ENCODE measurements around the gene THRAP3.

The THRAP3 gene

DNA sequence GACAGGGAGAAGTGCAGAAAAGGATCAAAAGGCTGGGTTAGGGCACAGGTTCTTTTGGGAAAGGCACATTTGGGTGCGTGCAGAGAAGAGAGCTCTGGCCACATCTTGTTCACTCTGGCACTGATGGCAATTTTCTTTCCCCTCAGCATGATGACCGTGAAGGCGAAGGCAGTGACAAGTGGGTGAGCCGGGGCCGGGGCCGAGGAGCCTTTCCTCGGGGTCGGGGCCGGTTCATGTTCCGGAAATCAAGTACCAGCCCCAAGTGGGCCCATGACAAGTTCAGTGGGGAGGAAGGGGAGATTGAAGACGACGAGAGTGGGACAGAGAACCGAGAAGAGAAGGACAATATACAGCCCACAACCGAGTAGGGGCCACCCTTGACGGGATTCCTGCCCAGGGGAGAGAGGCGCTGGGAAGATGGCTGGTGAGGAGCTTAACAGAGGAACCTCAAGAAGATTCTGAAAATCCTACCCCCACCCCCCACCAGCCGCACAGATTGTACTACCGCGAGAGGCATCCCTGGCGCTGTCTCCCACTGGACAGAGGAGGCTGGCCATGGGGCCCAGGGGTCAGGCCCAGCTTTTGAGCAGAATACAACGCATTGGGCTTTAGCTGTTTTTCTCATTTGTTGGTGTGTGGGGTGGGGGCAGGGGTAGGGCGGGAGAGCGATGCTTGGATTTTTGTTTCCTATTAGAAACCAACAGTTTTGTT is 79.6 kb downstream of the THRAP3 start:
- DNase-seq, result no peak

DNA sequence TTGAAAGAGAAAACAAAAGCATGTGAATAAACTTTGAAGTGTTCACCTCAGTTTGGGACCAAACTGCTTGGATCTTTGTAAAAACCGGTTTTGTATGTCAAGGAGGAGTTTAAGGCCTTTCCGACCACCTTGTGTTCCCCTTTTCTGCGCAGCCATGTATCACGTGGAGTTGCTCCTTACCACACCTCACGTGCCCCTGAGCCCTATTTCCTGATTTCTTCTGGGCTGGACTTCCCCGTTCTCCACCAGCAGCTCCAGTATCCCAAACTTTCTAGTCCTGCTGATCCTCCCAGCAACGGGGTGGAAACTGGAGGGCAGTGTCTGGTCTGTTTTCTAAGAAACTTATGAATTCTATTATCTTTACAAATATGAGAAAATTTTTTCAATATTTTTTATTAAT is 80.3 kb downstream of the THRAP3 start:
- no peak for DNase-seq

DNA sequence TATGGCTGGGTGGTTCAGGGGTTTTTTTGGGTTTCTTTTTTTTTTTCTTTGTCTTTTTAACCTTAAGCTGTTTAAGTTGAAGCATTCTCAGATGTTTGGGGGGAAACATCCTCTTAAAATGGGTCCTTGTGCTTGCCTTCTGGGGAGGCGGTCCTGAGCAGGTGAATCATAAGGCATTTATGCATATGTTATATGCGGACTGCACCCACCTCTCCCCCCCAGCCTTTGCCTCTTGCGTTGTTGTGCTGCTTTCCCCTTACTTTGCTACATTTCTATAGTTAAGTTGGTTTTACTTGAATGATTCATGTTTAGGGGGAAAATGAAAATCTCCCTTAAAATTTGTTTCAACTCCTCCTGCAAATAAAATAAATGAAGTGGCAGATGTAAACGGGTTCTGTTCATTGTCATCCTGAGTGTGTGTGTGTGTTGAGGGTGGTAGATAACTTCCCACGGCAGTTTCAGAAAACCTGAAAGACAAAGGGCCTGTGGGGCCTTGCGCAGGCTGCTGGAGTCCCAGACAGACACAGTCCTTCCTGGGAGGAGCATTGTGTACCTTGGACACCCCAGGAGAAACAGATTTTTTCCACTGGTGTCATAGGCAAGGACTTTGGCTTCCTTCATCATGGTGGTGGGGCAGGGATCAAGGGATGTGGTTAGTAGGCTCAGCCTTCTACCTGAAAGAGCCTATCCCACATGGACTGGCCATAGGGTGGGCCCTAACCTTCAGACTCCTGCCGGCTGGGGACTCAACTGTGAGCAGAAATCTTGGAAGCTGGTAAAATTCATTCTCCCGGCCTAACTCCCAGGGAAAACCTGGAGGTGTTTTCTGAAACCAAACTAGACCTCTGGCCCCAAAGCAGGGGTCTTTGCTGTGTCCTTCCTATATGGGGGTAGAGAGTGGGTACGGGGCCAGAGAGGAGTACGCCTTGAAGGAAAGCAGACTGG is 81.0 kb downstream of the THRAP3 start:
- no peak for DNase-seq

DNA sequence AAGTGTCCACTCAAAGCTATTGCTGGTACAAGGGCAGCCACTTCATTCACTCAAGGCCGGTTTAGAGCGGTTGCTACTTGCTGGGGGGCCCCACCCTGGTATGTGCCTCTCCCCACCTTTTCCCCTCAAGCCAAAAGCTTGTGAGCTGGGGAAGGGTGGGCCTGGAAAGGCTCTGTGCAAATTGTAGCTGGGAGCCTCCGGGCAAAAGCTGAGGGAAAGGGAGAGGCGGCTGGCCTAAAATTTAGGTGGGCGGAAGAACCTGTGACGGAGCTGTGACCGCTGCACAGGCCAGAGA is 81.6 kb downstream of the THRAP3 start:
- no peak for DNase-seq

DNA sequence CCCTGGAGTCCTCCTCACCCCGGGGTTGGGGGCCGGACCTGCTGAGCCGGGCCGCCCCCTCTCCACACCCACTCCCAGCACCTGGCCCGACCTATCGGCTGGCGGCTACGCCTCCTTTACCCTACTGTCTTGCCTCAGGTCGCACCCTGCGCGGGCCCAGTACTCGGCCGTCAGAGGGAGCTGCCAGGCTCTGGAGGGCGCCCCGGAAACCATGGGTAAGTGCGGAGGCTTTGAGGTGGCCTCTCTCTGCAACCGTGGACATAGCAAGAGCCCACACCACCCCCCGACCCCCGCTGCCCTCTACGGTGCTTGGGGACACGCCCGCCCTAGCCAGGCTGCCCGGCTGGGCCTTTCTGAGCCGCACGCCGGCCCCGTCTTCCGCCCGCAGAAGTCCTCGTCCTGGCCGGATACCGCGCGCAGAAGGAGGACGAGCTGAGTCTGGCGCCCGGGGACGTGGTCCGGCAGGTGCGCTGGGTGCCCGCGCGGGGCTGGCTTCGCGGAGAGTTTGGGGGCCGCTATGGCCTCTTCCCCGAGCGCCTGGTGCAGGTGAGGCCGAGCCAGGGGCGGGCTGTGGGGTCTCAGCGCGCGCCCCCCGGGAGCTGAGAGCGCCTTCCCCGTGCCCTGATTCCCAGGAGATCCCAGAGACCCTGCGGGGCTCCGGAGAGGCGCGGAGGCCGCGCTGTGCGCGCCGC is 82.1 kb downstream of the THRAP3 start, which contains the start of gene SH3D21:
Gene SH3D21 (plus strand): TSS at position 159 of the 692 bp plus-strand sequence. CDS start 53 bp downstream, at position 212.
- DNase-seq, result no peak

DNA sequence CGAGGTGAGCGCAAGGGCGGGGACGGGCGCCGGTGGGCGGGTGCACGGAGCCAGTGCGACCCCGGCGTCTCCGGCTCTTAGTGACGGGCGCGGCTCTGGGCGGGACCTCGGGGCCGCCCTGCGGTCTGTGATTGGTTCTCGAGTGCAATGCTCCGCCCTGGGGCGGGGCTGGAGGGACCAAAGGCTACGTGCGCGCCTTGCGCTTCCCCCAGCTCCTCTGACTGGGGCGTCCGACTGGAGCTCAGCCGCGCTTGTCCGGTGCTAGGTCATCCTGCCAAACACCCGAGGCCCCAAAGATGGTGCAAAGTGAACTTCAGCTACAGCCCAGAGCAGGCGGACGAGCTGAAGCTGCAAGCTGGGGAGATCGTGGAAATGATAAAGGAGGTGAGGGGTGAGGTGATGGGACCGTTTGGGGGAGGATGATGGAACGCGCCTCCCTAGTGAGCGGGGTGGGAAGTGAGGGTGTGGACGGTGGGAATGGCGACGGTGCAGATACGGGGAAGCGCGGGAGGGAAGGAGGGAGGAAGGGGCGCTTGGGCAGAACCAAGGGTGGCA is 82.7 kb downstream of the THRAP3 start:
- DNase-seq, result peak; percentile 87 to 97

DNA sequence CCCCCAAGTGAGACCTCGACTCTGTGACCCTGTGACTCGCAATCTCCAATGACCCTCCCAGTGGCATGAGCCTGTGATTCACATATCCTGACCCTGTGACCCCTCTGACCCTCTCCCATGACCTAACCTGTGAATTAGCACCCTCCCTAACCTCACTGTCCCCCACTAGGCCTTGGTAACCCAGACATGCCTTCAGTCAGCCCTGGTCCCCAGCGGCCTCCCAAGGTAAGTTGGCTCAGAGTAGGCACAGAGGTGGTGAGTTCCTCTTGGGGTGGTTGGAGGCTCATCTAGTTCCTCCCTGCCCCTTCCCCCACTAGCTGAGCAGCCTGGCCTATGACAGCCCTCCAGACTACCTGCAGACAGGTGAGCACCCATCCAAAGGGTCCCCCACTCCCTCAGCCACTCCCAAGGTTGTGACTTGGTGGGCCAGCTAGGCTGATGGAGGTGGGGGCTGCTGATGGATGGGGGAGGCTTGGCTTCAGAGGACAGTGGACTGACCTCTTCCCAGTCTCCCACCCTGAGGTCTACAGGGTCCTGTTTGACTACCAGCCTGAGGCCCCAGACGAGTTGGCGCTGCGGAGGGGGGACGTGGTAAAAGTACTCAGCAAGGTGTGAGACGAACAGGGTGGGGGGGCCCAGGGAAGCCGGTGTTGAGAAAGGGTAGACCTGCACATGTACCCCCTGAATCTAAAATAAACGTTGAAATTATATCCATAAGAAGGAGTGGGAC is 83.5 kb downstream of the THRAP3 start:
- no peak for DNase-seq

DNA sequence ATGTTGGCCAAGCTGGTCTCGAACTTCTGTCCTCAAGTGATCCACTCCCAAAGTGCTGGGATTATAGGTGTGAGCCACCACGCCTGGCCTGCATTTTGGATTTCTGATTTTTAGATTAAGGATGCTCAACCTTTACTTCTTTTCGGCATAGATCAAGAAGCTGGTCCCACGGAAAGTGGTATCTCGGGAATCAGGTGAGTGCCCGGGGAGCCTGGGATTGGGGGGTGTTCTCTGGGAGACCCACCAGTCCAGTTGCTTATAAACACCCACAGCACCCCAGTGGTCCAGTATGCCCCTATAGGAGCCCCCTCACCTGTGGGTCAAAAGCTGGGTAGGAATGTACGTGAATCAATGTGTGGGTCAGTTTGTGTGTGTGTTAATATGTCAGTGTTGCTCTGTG is 85.2 kb downstream of the THRAP3 start:
- no peak for DNase-seq

DNA sequence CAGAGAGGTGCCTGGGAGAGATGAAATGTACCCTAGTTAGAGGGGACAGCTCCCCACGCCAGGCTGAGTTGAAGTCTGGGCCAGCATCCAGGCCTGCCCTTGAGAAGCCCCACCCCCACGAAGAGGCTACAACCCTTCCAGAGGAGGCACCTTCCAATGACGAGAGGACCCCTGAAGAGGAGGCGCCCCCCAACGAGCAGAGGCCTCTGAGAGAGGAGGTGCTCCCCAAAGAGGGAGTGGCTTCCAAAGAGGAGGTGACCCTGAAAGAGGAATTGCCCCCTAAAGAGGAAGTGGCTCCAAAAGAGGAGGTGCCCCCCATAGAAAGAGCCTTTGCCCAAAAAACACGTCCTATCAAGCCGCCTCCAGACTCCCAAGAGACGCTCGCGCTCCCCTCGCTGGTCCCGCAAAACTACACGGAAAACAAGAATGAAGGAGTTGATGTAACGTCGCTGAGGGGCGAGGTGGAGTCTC is 96.1 kb downstream of the THRAP3 start:
- DNase-seq, result no peak

DNA sequence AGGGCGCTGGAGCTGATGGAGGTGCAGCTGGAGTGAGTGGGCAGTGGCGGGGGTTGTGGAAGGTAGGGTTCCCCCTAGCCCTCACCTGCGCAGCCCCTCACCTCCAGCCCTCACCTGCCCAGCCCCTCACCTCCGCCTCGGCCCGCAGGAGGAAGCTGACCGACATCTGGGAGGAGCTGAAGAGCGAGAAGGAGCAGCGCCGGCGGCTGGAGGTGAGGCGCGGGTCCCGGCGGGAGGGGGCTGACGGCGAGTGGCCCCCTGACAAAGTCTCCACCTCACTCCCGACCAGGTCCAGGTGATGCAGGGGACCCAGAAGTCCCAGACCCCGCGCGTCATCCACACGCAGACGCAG is 96.5 kb downstream of the THRAP3 start:
- DNase-seq, result no peak

DNA sequence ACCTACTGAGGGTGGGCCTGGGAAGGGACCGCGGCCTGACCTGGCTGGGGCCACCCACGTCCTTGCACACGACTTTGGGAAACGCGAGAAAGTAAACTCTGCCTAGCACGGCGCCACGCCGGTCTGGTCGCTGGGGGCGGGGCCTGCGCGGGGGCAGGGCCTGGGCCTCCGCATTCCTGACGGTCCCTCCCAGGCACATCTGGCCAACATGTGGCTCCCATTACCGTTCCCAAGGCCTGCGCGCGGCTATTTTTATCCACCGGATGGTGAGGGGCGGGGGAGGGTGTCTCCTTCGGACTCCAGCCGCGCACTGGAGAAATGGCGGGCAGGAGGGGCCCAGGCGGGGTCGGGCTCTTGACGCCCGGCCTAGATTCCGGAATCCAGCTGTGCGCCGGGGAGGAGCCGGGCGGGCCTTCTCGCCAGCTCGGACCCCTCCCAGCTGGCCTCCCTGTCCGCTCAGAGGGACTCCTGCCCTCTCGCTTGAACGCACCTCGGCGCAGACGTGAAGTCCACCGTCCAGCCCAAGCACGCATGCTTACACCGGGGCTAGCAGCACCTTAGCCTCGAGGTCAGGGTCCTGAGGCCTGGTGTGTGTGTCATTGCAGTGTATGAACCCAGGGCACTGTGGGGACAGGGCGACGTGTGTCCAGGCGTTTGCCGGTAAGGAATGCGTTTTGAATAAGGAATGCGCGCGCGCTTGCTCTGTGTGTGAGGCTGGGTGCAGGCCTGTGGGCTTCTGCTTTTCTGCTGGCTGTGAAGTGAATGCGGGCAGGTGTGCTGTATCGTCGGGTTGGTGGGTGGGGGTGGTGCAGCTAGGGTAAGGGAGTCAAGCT is 97.1 kb downstream of the THRAP3 start:
- DNase-seq, result no peak

DNA sequence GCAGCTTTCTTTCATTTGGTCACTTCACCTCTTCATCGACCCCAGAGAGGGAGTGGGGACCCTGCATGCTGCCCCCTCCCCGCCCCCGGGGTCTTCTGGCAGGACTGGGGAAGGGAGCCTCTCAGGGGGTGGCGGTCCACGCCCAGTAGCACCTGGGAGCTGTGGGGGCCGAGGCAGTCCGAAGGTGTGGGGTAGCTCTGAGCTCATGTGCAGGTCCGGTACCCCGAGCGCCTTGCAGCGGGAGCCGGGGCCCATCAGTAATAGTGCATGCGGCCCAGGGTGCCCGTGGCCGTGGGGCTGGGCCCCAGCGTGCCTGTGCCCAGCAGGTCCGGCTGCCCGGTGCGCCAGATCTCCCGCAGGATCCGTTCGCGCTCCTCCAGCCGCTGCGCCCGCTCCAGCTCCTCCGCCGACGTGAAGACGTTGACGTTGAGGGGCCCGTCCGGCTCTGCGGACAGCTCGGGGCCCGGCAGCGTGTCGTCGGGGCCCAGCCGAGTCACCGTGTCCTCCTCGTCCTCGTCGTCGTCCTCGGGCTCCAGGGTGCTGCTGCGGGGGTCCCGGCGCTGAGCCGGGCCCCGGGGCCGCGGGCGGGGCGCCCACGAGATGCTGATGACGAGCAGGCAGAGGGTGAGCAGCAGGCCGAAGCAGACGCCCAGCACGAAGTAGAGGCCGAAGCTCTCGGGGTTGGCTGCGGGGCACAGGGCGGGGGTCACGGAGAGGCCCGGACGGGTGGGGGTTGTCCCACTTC is 98.0 kb downstream of the THRAP3 start:
- DNase-seq, result no peak

DNA sequence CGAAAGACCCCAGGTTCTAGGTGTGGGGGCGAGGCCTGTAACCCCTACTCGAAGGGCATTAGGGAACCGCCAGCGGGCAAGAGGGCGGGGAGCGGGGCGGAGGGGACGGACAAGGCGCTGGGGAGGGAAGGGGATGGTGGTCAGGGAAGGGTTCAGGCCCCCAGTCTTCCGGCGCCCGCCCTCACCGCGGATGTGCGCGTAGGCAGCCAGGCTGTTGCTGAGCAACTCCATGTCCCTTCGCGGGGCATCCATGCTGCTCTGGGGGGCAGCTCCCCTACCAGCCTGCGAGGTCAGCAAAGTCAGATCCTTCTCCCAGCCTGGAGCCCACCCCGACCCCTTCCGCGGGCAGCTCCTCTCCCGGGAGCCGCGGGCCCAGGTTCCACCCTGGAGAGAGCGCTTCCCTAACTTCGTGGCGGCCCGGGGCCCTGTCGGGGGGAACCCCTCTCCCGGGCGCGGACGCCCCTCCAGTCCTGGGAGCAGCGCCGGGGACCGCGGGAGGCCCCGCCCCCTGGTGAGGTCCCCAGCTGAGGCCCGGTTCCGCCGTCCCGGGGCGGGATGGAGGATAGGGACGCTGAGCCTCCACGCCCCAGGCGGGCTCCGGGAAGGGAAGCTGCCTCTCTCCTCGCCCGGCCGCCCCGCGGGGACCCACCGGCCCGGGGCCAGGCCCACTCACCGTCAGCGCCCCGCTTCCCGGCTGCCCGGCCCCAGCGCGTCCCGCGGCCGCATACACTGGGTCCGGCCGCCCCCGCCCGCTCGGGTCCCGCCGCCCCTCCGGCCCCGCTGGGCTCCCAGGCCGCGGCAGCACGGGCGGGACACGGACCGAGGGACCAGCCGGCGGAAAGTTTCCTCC is 98.8 kb downstream of the THRAP3 start:
- DNase-seq, result no peak

DNA sequence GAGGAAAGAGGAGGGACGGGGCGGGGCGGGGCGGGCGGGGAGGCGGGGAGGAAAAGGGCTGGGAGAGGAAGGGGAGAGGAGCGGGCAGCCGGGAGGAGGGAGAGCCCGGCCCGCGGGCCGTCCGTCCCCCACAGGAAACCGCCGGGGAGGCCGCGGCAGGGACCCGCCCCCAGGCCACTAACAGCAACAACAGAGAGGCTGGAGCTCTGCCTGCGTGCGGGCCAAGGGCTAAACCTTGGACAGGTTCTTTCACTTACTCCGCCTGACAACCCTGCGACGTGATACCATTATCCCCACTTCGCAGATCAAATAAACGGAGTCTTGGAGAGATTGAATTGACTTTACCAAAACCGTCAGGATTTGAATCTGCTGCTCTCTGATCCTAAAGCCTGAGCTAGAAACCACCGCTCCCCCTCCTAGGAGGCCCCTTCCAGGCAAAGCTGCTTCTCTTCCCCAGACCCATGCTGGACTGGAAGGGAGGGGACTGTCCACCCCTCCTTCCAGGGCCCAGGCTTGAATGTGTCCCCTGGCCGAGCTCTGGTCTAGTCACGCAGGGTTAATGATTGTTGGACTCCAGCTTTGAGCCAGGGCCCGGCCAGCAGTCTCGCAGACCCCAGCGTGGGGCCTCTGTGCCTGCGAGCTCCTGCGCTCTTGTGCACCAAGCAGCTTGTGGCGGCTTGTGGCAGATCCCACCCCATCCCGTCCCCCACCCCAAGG is 99.6 kb downstream of the THRAP3 start, which contains the start of gene EVA1B:
Gene EVA1B (minus strand): TSS at position 10 of the 717 bp plus-strand sequence. CDS start 608 bp downstream, outside the sequence.
- no peak for DNase-seq

DNA sequence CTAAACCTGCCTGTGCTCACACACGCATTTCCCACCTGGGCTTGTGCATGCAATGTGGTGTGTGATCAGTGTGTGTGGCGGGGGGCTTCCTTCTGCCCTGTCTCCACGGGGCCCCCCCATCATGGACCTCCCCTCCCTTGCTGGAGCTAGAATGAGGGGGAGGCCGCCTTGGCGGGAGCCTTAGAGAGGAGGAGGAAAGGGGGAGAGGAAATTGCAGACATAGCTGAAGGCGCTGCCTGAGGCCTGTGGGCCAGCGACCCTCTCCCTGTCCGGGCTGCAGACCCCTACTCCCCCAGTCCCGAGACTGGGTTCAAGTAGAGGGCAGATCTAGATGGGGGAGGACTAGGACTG is 100.1 kb downstream of the THRAP3 start:
- no peak for DNase-seq

DNA sequence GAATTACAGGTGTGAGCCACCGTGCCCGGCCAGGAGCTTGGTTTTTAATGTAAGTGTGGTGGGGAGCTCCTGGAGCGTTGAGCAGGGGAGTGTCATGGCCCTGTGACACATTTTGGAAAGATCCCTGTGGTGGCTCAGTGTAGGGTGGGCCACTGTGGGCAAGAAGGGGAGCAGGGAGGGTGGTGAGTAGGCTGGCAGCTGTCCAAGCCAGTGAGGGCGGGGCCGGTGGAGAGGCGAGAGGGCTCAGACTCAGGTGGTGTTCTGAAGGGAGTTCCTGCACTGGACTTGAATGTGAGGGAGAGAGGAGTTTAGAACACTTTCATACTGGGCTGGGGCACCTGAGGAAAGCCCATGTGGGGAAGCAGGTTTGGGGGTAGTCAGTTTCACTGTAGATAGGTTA is 102.3 kb downstream of the THRAP3 start:
- DNase-seq, result no peak

DNA sequence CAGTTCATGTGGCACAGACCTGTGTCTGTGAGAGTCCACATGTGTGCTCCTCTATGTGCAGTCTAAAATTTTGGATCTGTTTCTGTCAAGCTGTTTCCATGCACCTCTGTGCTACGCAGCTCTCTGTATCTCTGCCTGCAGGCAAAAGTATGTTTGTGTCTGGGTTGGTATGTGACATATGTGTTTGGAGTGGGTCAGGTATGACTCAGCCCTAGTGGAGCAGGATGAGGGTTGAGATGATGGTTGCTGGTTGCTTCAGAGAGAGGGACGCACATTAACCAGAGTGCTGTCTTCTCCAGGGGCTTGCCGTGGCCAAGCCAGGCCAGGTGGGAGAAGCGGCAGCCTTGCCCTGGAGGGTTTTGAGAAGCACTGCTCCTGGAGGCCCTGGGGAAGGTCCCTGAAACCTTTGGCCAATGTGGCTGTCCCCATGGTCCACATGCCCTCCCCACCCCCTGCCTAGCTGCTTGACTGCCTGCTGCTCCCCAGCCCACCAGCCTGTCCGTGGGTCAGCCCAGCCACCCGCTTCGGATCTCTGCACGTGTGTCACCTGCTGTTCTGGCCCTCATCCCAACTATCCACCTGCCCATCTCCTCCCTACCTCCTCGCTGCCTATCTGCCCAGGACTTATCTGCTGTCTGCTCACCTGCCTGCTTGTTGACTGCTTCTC is 103.3 kb downstream of the THRAP3 start:
- no peak for DNase-seq

DNA sequence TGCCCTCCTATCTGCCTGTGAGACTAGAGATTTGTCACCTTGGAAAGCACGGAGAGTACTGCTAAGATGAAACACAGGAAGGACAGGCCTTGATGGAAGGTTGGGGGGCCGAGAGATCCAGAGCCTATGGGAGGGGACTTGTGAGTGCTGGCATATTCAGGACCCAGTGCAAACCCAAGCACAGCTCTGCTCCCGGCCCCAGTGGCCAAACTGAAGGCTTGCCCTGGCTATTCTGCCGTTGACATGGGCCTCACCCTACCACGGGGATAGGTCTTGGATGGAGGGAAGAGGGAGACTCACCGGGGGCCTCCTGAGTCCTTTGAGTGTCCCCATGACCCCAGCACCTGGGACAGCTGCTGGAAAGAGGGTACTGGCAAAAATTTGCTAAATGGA is 103.8 kb downstream of the THRAP3 start:
- no peak for DNase-seq

DNA sequence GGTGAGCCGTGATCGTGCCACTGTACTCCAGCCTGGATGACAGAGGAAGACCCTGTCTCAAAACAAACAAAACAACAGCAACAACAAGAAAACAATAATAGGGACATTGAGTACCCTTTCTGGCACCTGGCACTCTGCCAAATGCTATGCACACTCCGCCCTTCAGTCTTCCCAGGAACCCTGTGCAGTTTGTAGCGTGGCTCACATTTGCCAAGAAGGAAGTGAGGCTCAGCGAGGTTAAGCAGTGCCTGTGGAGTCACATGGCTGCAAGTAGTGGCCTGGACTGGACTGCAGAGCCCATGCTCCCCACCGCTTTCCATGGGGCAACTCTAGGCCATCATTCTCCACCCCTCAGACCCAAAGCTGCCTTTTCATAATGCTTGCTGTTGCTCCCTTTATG is 104.5 kb downstream of the THRAP3 start:
- DNase-seq, result no peak

All from NCI-H446 (cell line).